Central memory CD4-positive, alpha-beta T cell (primary cell): ENCODE results near the gene FAM219A.

ENCODE experiments used
- DNase-seq: peaks from one replicate; pipeline ENCODE4 v3.0.0; 2022

Gene FAM219A

DNA sequence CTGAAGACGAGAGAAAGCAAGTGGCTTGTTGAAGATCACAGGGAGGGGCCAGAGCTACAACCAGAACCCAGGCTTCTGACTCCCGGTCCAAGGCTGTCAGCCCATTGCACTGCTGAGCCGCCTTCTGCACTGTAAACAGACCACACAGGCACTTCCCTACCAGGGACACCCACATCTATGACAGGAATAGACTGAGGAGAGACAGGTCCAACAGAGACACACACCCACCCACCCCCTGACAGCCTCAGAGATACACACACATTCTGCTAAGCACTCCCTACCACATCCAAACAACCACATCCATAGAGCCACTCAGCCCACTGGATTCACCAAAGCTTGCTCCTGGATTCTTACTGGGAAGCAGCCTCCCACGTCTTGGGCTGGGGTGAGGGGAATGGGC is 58.6 kb downstream of the FAM219A start:
- DNase-seq: no peak

DNA sequence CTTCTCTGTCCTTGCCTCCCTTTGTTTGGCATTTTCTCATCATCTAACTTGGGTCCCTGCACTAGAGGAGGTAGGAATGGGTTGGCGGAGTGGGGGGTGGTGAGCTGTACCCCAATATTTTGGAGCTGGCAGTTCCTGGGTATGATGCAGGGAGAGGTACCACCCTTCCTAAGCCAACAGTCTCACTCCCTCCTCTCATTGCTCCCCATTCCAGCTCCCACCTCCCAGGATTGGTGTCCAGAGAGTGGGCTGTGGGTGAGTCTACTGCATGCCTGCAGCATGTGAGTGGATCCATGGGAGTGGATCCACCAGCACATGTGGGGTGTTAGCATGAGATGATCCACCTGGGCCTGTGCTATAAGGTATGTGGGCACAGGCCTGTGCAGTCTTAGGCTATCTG is 59.5 kb downstream of the FAM219A start:
- DNase-seq: no peak

DNA sequence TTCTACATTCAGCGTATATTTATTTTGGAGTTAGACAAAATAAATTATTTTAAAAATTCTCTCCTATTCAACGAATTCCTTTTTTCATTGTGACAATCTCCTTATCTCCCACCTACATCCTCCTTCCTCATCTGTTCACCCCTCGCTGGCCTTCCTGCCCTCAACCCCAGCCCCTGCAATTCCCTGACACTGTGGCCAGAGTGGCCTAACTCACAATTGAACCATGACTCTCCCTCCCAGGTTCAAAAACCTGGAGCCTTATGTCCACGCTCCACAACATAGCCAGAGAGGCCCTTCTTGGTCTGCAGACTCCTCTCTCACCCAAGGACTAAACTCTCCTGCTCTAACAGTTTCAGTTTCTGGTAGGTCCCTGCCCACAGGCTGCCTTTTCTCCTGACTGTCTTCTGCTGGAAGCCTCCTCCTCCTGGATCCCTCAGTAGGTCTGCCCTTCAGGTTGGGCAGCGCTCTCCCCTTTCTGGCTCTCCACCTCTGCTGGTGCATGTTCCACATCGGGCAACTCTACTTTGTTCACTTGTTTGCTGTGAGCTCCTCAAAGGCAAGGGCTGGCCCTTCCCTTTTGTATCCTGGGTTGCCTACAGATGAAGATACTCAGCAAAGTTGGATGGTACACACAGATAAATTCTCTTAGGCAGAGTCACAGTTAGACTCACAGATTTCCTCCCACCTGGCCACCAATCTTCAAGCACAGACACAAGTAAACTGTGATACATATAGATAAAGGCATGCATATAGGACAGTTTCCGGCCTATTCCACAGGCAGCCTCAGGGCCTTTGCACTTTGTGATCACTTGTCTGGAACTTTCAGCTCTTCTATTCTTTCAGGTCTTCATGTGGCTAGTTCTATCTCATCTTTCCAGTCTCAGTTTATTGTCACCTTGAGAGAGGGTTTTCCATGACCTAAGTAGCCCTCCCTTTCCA is 61.8 kb downstream of the FAM219A start:
- DNase-seq: no peak

DNA sequence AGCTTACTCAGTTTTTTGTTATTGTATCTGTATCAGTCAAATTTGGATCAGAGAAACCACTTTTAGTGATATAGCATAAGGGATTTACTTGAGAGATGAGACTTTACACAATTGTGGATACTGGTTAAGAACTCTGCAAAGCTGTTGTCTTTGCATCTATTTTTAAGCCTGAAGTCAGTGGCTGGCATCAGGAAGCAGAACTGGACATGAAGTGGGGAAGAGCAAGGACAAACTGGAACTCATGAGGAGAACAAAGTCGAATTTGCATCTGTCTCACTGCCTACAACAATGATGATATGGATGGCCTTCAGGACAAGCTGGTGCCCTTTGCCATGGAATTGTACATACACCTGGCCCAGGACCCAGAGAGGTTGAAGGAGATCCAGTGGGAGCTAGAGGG is 65.9 kb downstream of the FAM219A start:
- DNase-seq: no peak

DNA sequence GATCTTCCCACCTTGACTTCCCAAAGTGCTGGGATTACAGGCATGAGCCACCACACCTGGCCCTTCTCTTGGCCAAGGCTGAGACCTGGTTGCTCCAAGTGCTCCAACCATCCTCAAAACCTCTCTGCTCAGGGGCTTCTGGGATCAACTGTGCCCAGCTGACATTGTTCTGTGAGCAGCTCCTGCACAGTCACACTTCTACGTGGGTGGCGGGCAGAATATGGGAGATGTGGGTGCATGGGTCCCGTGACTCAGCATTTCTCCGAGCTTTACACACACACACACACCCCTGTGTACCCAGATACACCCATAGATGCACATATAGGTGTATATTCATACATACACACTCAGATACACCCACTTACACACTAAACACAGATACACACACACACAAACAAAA is 71.1 kb downstream of the FAM219A start:
- DNase-seq: no peak

DNA sequence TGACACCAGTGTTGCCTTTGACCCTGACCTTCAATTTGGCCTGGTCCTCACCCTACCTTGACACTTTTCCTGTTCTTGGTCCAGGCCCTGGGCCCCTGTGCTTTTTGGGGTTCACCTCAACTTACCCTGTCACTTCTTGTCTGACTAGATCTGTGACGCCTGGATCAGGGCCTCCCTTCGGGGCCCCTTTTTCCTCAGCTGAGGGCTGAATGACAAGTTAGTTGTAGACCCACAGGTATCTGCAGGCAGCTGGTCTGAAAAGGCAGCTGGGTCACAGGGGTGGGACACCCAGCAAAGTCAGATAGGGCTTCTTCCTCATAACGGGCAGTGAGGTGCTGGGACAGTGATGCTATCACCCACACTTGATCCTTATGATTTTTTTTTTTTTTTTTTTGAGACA is 71.7 kb downstream of the FAM219A start:
- DNase-seq: no peak

DNA sequence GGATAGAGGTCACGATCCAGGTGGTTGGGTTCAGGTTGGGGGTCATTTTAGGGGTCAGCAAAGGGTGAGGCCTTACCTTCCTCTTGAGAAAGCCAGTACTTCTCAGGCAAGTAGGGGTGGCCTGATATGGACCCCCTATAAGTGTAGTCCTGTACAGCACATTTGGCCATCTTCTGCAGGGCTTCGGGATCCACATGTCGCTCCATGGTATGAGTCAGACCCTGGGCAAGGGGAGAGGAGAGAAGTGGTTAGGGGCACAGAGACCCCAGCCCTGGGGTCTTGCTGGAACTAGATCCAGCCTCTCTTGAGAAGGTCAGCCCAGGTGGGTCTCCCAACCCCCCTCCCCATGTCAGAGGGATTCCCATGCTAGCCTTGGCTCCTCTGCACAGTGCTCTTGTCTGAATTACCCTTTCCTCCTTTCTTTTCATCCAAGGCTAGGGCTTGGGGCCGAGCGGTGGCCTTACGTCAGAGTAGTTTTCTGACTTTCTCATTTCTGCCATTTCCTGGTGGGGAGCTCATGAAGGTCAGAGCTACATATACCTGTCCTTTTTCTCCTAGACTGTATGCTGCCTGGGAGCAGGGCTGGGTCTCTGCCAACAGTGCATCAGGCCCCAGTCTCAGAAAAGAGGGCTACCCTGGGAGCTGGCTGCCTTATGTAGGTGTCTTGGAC is 72.7 kb downstream of the FAM219A start:
- DNase-seq: no peak

DNA sequence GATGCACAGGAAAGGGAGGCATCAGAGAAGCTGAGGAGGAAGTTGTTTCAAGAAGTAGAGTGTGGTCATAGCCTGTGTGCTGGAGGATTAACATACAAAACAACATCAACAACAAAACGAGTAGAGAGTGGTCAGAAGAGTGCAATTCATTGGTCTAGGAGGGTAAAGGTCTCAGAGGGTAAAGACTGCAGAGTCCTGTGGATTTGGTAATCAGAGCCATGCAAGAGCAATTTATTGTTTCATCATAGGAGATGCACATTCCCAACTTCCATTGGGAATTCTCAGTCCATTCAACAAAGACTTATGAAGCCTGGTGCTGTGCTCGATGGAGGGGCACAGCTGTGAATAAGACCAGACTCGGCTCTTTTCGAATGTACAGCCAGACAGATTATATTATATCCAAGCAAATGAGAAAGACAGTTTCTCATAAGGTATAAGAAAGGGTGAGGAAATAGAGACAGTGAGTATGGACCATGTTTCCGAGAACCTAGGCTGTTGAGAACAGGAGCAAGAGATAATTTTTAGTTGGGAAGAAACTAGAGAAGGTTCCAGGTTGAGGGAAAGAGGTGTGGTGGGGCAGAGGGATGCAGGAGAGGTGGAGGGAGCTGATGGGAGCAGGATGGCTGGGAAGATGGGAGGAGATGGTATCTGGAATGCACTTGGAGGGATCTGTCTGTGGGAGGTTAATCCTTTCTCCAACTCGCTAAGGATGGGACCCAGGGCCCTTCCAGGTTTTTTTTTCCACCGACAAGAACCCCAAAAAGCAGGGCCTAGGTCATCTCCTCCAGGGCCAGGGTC is 73.8 kb downstream of the FAM219A start:
- DNase-seq: no peak

DNA sequence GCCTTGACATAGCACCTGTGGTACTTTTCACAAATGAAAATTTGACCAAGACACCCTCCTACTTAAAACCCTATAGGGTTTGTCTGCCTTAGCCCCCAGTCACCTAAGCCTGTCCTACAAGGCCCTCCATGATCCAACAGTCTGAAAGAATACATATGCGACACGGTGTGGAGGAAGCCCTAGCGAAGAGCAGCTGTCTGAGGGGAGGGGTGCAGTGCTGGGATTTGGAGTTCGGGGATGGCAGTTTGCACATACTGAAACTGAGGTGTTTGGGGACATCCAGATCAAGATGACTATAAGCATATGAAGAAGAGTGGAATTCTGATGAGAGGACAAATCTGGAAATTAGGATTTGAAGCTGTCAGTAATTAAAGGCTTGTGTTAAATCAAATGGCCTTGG is 74.5 kb downstream of the FAM219A start:
- DNase-seq: no peak

DNA sequence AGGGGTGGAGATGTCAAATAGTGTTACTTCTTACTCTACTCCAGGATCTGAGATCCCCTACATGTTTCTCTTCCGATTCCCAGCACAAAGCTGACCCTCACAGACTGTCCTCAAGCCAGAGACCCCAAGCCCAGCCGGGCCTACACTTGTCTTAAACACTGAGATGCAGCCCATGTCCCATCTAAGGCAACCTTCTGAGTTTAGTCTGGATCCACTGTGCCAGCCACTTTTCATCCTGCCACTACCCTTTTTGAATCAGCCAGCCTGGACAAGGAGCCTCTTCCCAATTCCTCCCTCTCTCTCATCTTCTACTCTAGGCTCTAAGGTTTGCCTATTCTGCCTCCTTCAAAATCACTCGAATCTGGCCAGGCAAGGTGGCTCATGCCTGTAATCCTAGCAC is 75.5 kb downstream of the FAM219A start:
- no peak for DNase-seq

DNA sequence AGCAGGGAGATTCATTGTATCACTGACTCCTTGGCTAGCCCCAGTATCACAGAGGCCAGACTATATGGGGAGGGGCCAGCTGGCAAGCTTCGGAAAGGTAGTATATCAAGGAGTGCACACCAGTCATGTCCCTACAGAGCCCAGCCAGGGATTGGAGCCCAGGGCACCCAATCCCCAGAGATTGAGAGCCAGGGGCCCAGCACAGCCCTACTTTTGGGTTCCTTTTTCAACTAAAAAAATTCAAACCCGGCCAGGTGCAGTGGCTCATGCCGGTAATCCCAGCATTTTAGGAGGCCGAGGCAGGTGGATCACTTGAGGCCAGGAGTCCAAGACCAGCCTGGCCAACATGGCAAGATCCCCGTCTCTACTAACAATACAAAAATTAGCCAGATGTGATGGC is 76.3 kb downstream of the FAM219A start:
- no peak for DNase-seq

DNA sequence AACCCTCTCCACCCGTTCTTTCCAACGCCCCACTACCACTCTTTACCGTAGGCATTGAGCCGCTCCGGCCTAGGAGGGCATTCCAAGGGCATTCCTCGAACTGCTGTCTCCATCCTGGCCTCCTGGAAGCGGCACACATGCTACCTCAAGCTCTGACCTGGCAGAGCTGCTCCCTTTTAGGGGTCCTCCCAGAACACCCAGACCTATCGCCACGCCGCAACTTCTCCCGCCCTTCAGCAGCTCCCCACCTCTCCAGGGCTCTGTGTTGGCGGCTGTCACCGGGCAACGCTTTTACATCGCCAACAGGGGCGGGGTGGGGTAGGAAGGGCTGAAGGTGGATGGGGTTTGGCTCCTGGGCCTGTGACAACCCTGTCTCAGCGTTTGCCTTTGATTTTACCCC is 77.0 kb downstream of the FAM219A start:
- no peak for DNase-seq

DNA sequence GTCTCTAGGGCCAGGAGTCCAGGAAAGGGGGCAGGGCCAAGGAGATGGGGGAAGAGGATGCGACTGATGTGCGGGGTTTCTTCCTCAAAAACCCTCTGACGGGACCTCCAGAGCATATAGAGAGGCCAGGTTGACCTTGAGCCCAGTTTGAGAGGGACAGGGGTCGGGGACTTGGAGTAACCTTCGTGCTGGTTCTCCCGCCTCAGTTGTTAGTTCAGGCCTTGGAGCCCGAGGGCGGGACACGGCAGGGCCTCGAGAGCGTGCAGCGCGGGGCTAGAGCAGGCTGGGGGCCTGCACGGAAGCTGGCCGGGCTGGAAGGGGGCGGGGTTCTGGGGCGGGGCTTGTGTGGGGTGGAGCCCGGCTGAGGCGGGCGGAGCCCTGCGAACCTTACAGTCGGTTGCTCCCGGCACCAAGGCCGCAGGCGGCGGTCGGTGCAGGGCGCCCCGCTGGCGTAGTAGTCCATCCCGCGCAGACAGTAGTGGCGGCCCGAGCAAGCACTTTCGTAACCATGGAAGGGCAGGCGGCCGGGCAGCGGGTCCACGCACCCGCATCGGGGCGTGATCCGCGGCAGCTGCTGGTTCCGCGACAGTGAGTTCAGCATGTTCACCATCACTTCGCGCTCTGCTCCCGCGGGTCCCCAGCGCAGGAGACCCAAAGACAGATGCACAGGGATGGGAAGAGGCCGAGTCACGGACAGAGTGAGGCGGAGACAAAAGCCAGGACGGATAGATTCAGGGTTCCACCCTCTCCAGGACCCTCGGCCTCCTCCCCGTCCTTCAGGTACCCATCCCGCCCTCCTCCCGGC is 77.7 kb downstream of the FAM219A start:
- DNase-seq: peak; percentile 66

DNA sequence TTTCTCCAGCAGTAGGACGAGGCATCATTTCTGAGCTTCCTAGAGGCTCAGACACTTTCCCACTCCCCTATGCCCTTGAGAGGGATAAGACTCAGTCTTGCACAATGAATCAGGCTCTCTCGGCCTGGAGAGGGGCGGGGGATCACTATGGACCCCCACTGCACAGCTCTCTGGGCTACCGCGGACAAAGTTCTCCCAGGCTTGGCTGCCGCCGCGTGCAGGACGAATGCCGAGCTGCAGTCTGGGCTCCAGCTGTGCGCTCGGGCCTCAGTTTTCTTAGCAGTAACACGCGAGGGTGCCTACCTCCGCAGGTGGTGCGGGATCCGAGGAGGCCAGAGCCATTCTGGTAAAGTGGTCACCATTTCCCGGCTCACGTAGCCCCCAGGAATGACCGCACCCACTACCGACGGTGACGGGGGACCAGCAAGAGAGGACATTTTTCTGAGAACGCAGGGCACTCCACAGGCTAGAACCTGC is 78.3 kb downstream of the FAM219A start:
- DNase-seq: no peak

DNA sequence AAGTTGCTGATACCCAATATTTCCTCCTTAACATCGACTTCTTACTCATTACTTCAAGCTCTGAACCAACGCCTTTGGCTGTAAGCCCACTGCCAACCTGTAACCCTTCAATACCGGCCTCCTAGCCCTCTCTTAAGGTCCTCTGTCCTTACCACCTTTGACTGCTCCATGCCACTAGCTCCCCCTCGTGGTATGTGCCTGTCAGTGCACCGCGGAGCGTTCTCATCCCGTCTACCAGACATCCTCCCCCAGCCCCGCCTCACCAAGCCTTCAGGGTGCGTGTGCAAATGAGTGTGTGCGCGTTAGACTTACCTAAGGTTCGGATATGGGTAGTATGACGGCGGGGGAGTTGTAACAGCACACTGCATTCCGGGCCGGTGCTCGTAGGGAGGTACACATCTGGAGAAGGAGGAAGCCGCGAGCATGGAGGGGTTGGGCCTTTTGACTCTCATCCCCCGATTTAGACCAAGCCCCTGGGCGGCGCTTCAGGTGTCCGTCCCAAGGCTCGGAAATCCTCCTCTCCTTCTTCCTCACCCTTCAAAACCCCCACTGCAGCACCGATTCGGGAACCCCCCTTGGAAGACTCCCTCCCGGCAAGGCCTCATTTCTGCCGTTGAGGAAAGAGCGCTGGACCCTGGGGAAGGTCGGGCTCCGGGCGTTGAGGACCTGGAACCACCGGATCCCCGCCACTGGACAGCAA is 78.9 kb downstream of the FAM219A start:
- DNase-seq: peak; percentile 88

DNA sequence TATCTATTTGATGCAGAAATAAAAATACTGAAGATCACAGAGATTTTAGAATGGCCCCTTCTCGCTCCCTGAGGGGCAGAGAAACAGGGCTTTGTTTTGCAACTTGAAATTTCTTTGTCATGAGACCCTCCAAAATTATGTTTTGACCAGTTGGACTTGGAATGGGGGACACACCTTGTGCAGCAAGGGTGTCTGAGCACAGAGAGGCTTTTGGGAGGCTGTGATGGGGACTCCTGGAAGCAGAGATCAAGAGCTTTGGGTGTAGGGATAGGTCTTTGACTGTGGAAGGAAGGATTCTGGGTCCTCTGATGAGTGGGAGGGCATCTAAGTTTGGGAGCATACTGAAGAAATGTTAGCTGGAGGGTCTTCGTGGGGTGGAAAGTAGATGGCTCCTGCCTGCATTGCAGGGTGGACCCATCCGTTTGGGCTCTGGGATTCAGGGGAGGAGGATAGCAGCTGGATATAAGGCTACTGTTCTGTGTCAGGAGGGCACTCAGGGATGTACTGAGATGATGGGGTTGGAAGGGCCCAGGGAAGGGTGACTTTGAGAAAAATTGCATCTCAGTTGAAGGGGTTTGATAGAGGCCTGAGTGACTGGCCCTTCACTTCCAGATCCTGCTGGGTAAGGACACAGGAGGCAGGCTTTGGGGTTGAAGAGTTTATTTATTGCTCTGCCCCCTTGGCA is 79.9 kb downstream of the FAM219A start:
- DNase-seq: no peak

DNA sequence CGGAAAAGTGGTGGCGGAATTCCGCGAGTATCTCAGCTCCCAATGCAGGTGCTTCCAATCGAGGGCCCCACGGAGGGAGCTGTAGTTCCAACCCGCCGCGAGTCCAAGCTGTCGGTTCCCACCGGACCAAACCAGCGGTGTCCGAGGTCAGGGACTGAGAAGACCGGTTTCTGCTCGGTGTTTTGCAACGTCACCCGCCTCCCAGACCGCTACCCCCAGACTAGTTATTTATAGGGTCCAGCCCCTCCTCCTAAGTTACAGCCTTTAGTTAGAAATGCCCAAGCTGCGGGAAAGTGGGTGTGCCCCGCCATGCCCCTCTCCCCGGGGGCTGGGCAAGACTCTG is 81.0 kb downstream of the FAM219A start:
- no peak for DNase-seq

DNA sequence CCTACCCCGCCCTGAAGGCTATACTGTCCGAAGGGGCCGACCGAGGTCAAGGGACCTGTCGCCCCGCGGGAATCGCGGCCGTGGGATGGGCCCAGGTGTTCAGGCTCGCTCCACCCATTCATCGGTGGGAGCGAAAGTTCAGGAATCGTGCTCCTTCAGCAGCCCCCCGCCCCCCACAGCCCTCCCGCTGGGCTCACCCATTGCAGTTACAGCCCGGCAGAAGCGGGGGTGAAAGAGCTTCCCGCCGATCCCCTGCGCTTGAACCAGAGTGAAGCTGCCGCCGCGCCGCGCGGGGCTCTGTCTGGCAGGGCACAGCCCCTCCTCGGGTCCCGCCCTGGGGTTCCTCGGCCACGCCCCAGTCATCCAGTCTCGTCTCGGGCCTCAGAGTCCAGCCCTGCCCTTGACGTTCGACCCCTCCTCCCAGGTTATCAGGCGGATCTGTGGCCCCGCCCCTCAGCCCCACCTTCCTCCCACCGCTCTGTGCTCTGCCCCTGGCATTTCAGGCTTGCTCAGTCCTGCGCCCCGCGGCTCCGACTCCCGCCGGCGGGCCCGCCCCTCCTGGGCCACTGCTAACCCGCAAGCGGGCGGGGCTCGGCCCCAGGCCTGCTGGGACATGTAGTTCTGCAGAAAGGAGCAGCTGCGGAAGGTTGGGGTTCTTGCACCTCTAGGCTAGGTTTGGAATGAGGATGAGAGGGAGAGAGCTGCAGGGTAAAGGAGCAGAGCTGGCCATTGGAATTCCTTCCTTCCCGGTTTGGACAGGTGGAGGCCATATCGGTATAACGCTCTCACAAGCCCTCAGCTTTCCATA is 81.6 kb downstream of the FAM219A start, which contains the start of gene MYORG:
MYORG (minus strand) TSS at position 303 of the 808 bp plus-strand sequence. CDS start 3,955 bp downstream, outside the sequence.
- peak; percentile 96 for DNase-seq

DNA sequence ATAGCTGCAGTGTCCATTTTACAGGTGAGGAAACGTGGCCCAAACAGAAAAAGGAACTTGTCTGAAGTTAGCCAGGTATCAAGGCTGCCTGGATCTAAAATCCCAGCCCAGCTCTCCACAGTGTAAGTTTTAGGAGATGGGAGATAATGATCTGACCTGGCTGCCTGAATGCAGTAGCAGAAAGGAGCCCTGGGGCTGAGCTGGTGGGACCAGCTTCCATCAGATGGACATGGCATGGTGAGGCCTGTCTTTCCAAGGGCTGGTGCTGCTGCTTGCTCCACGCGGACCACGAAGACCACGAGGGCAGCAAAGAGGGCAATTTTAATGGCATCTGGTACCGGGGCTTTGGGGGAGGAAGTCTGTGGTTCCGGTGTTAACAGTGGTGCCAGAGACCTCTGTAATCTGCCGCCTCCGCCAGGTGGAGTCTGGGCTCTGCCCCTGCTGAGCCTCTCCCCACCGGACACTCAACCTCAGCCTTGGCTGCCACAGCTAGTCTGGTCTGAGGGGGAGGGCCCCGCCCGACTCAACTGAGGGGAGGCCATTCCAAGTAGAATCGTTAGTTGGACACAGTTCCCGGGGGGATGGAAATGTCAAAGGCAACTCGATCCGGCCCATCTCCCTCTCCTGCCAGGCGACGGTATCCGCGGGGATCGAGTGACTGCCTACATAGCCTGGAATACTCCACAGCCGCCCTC is 82.3 kb downstream of the FAM219A start:
- DNase-seq: peak; percentile 55
